Activated CD8-positive, alpha-beta memory T cell treated with anti-CD3 and anti-CD28 coated beads, Interleukin-2, amount 50 U/mL, for 24 hours (primary cell): Measurements from ENCODE around the gene SNORC.

Experiments
- DNase-seq: peaks from one replicate; pipeline ENCODE4 v3.0.0-alpha.2; 2020; ENCODE audit errors: extremely low read depth

SNORC gene

GRCh38 chr2:232926431-232926939 lies 56.4 kb downstream of the SNORC start:
- no peak for DNase-seq

- DNase-seq = no peak
These were observed 57.1 kb downstream of the SNORC start for GRCh38 chr2:232927032-232927792.

GRCh38 chr2:232927793-232928550 lies 57.9 kb downstream of the SNORC start:
- DNase-seq = no peak
